Measurements from ENCODE around the gene HMX1.

DNA sequence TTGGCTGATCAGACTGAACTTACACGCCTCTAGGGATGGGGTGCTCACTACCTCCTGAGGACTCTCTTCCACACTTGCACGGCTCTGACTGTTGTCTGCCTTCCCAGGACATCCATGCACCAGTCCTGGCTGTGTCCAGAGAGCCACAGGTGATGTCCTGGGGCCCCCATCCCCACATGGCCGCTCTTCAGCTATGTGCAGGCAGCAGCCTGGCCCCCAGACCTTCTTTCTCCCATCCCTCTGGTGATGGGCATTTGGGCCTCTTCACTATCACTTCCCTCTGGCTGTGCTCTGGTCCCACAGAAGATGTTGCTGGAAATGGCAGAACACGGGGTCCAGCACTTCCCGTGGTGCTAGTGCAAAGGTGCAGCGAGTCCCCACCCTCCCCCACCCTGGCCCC is 40.9 kb upstream of the HMX1 start:
- no peak for TF ChIP-seq EP300 (IDR thresholded peaks at IDR 0.05; ENCODE audit: borderline replicate concordance in 1 of 2, control insufficient read depth in 1 of 2, low read depth in 2 of 2, low read length in 2 of 2)
- TF ChIP-seq NFIC (IDR thresholded peaks at IDR 0.05; ENCODE audit: low read depth, low read length) = no peak
- no peak for TF ChIP-seq EGR1 (IDR thresholded peaks at IDR 0.05; ENCODE audit: borderline replicate concordance in 1 of 2, low read depth in 2 of 2, low read length in 2 of 2)
- no peak for TF ChIP-seq FOS (IDR thresholded peaks at IDR 0.05; ENCODE audit: borderline replicate concordance, extremely low read depth, insufficient read length)
- TF ChIP-seq POLR2AphosphoS2 (IDR thresholded peaks at IDR 0.05; ENCODE audit: low read depth, low read length) = no peak
- TF ChIP-seq MEF2A (IDR thresholded peaks at IDR 0.05; ENCODE audit: insufficient read depth, low read depth, low read length) = no peak
- TF ChIP-seq, protein P1, sequence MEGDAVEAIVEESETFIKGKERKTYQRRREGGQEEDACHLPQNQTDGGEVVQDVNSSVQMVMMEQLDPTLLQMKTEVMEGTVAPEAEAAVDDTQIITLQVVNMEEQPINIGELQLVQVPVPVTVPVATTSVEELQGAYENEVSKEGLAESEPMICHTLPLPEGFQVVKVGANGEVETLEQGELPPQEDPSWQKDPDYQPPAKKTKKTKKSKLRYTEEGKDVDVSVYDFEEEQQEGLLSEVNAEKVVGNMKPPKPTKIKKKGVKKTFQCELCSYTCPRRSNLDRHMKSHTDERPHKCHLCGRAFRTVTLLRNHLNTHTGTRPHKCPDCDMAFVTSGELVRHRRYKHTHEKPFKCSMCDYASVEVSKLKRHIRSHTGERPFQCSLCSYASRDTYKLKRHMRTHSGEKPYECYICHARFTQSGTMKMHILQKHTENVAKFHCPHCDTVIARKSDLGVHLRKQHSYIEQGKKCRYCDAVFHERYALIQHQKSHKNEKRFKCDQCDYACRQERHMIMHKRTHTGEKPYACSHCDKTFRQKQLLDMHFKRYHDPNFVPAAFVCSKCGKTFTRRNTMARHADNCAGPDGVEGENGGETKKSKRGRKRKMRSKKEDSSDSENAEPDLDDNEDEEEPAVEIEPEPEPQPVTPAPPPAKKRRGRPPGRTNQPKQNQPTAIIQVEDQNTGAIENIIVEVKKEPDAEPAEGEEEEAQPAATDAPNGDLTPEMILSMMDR (IDR thresholded peaks at IDR 0.05 in 2 of 3, conservative IDR thresholded peaks at IDR 0.05 in 1 of 3; ENCODE audit: control insufficient read depth in 2 of 3, extremely low read depth in 1 of 3, insufficient read depth in 1 of 3, low read depth in 3 of 3, low read length in 3 of 3) = no peak
- TF ChIP-seq RCOR1 (conservative IDR thresholded peaks at IDR 0.05; ENCODE audit: low read depth, low read length) = no peak
- no peak for TF ChIP-seq BCL11A (IDR thresholded peaks at IDR 0.05; ENCODE audit: low read depth, low read length)
